Bronchial epithelial cell (primary cell): ENCODE measurements around the gene EEF2K. TPM values are rescaled to one million over a fixed set of nuclear protein-coding genes. Genes with fewer than 3 reads are reported as not detected.

Source experiments
- DNase-seq: peaks from one replicate; pipeline ENCODE4 v3.0.0-alpha.2; 2010; ENCODE audit warnings: low read depth
- FAIRE-seq: peaks from 2 replicates; lab custom pipeline; 2011; peaks lifted over from hg19 to GRCh38; lab: Jason Lieb, UNC
- H3K27me3 ChIP-seq: 2 replicates; pipeline ENCODE4 v1.5.1; 2011; ENCODE audit warnings: low read length; ENCODE audit not compliant: control insufficient read depth, insufficient read depth
- H3K36me3 ChIP-seq: 2 replicates; pipeline ENCODE4 v1.5.1; 2011; ENCODE audit warnings: low read length; ENCODE audit not compliant: control insufficient read depth, insufficient read depth
- H3K4me3 ChIP-seq: 2 replicates; pipeline ENCODE4 v1.5.1; 2011; ENCODE audit warnings: mild to moderate bottlenecking, low read depth, low read length, control low read depth
- total RNA-seq: library from RNA; depleted of rRNA; stranded (reverse); fragments of >200 nt; gene quantifications from 2 replicates; pipeline ENCODE4 v1.2.1, GENCODE V29; 2014
- TF ChIP-seq, protein P1 (sequence below): IDR thresholded peaks from 2 replicates; pipeline ENCODE4 v1.5.1; 2011; ENCODE audit warnings: mild to moderate bottlenecking, moderate library complexity, low read length, control low read depth, inconsistent platforms; ENCODE audit not compliant: insufficient read depth, severe bottlenecking

Gene EEF2K
- total RNA-seq, 1 donor from 2014 or later, result 6.3 TPM

DNA sequence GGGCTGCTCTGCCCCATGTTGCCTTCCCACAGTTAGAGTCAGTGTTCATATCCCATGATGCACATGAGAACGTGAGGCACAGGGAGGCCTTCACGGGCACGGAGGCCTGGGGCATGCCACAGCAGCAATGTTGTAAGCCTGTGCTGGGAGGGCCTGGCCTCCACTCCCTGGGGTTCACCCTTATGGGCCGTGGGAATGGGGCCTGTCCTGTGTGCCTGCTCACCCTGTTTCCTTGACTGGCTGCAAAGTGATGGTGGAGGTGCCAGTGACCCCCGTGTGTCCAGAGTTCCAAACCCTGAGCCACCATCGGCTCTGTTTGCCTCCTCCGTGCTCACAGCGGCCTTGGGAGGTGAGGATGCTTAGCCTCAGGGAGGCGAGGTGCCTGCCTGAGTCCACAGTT, 100.7 kb downstream of the EEF2K start:
- FAIRE-seq, result no peak
- TF ChIP-seq, protein P1, sequence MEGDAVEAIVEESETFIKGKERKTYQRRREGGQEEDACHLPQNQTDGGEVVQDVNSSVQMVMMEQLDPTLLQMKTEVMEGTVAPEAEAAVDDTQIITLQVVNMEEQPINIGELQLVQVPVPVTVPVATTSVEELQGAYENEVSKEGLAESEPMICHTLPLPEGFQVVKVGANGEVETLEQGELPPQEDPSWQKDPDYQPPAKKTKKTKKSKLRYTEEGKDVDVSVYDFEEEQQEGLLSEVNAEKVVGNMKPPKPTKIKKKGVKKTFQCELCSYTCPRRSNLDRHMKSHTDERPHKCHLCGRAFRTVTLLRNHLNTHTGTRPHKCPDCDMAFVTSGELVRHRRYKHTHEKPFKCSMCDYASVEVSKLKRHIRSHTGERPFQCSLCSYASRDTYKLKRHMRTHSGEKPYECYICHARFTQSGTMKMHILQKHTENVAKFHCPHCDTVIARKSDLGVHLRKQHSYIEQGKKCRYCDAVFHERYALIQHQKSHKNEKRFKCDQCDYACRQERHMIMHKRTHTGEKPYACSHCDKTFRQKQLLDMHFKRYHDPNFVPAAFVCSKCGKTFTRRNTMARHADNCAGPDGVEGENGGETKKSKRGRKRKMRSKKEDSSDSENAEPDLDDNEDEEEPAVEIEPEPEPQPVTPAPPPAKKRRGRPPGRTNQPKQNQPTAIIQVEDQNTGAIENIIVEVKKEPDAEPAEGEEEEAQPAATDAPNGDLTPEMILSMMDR, result no peak
- Histone ChIP-seq H3K36me3 (peaks cover 36% of the 10 kb centered on the region), H3K27me3 (no peaks in the 10 kb centered on the region), H3K4me3 (no peak overlapping the region)
- DNase-seq, result no peak

- no peak for DNase-seq
- peaks cover 33% of the 10 kb centered on the region for H3K36me3 ChIP-seq
These were observed 101.8 kb downstream of the EEF2K start for GRCh38 chr16:22307838-22308237.

GRCh38 chr16:22308824-22309520, 102.9 kb downstream of the EEF2K start:
- DNase-seq, result no peak
- no peak for FAIRE-seq
- TF ChIP-seq, protein P1, result no peak
- no peak overlapping the region for H3K4me3 ChIP-seq
- no peaks in the 10 kb centered on the region for H3K27me3 ChIP-seq
- peaks cover 33% of the 10 kb centered on the region for H3K36me3 ChIP-seq

More at GRCh38 chr16:22307838-22308237, 101.8 kb downstream of the EEF2K start:
- Histone ChIP-seq H3K27me3 (no peaks in the 10 kb centered on the region), H3K4me3 (no peak overlapping the region)
- TF ChIP-seq, protein P1, result no peak
- FAIRE-seq, result no peak

DNA sequence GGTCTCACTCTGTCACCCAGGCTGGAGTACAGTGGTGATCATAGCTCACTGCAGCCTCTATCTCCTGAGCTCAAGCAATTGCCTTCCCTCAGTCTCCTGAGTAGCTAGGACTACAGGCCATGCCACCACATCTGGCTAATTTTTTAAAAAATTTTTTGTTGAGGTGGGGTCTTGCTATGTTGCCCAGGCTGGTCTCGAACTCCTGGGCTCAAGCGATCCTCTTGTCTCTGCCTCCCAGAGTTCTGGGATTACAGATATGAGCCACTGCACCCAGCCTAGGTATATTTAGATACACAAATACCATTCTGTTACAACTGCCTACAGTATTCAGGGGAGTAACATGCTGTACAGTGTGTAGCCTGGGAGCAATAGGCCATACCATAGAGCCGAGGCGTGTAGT, 105.4 kb downstream of the EEF2K start:
- H3K4me3 ChIP-seq, result no peak overlapping the region
- FAIRE-seq (no peak), DNase-seq (no peak)
- H3K27me3 ChIP-seq, result no peaks in the 10 kb centered on the region
- TF ChIP-seq, protein P1, result no peak
- H3K36me3 ChIP-seq, result peaks cover 29% of the 10 kb centered on the region

DNA sequence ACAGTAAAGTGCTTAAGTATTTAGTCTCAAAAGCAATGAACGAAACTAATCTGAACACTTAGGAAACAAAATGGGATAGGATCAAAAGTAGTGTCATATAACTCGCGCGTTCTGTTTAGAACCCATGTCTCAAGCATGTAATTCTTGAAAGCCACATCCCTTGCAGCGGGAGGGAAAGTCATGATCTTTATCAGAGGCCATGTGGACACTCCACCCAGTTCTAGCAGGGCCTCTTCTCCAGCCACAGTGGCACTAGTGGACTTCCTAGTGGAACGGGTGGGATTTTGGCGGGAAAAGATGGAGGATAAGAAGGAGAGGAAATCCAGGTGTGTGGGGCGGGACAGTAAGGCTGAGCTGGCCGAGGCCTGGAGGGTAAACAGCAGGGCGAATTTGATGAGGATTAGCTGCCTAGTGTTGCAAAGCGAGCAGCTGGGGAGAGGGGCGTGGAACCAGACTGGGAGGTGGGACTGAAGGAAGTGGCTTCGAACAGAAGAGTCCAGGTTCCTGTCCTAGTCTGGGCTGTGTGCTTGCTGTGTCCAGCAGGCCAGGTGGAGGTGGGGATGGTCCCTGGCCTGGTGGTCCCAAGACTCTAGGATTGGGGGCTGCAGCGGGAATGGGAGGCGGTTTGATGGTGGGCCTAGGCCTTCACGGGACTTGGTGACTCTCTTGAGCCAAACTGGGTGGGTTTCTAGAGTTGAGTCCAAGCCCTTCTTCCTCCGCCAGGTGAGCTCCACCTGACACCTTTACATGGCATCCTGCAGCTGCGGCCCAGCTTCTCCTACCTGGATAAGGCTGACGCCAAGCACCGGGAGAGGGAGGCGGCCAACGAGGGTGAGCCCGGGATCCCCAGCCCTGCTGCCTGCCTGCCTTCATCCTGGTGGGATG, 107.1 kb downstream of the EEF2K start:
- DNase-seq, result no peak
- H3K36me3 ChIP-seq, result peaks cover 34% of the 10 kb centered on the region
- TF ChIP-seq, protein P1, result no peak
- no peak for FAIRE-seq
- H3K4me3 ChIP-seq, result no peak overlapping the region
- H3K27me3 ChIP-seq, result no peaks in the 10 kb centered on the region
